ENCODE data around the gene SMC6.

The SMC6 gene

GRCh38 chr2:17759805-17760204 lies 6.2 kb upstream of the SMC6 start:
- TF ChIP-seq CTCF (IDR thresholded peaks at IDR 0.05): no peak

- no peak for TF ChIP-seq CTCF (IDR thresholded peaks at IDR 0.05)
These were observed 4.5 kb upstream of the SMC6 start for GRCh38 chr2:17758118-17758517.

GRCh38 chr2:17757321-17757720 lies 3.7 kb upstream of the SMC6 start:
- TF ChIP-seq CTCF (IDR thresholded peaks at IDR 0.05): no peak

GRCh38 chr2:17756668-17757067 lies 3.1 kb upstream of the SMC6 start:
- TF ChIP-seq CTCF (IDR thresholded peaks at IDR 0.05): no peak

GRCh38 chr2:17754773-17755425 lies 1.3 kb upstream of the SMC6 start:
- TF ChIP-seq CTCF (IDR thresholded peaks at IDR 0.05): no peak

- TF ChIP-seq CTCF (IDR thresholded peaks at IDR 0.05): no peak
These were observed 463 bp downstream of the SMC6 start for GRCh38 chr2:17752892-17753802.

- TF ChIP-seq CTCF (IDR thresholded peaks at IDR 0.05): no peak
These were observed 1.4 kb downstream of the SMC6 start for GRCh38 chr2:17752246-17752645.
